Measurements from ENCODE around the gene ARNT2.

ARNT2 gene

DNA sequence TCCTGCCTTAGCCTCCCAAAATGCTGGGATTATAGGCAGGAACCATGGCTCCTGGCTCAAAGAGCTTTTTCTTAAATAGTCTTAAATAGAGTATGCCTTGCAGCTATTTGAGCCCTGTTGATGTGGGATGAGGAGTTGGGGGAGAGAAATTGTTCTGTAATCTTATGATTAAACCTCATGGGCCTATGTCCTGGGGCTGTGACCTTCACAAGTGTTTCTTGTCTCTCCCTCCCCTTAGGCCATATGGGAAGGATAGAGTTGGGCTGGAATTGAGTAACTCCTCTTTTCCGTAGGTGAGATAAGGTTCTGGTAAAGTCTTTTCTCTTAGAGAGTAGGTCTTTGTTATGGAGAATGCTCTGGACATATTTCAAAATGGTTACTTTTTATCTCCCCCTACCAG lies 114.3 kb downstream of the ARNT2 start:
- DNase-seq (ENCODE audit: low spot score), result no peak
- no peak overlapping the region for H4K91ac ChIP-seq (ENCODE audit: low read depth, low read length, poor library complexity)
- H3K14ac ChIP-seq (ENCODE audit: low read length), result no peak overlapping the region
- H3K4me1 ChIP-seq (ENCODE audit: control insufficient read depth in 2 of 2, insufficient read depth in 1 of 2, low read depth in 1 of 2, low read length in 2 of 2), result no peaks in the 10 kb centered on the region
- no CpG with 5 or more reads among the region's 1 CpG for WGBS, 2 donors (ENCODE audit: extremely low coverage in 2 of 2, insufficient read length in 2 of 2, insufficient replicate concordance in 1 of 2)
- no peak overlapping the region for H3K4me3 ChIP-seq (ENCODE audit: low read length in 2 of 2)
- no peak overlapping the region for H2AFZ ChIP-seq (ENCODE audit: low read length)
- peaks cover 0 to 15% of the 10 kb centered on the region in 2 donors for H3K9me3 ChIP-seq (replicated peaks in 1 of 2; ENCODE audit: control insufficient read depth in 2 of 2, insufficient read depth in 1 of 2, low read depth in 1 of 2, low read length in 2 of 2)
- no peak overlapping the region for H3K4ac ChIP-seq (ENCODE audit: low read length)
- H3K36me3 ChIP-seq (replicated peaks in 1 of 2; ENCODE audit: control insufficient read depth in 2 of 2, insufficient read depth in 2 of 2, low read length in 2 of 2), result peaks cover 5 to 84% of the 10 kb centered on the region in 2 donors
- H2BK5ac ChIP-seq (ENCODE audit: low read length), result no peak overlapping the region
- H2BK15ac ChIP-seq (ENCODE audit: low read length), result no peak overlapping the region
- no peak overlapping the region for H4K8ac ChIP-seq (ENCODE audit: low read depth, low read length)
- no peak overlapping the region for H3K18ac ChIP-seq (ENCODE audit: low read length)
- no peak overlapping the region for H3K23ac ChIP-seq (ENCODE audit: low read depth, low read length, poor library complexity)
- H3K27ac ChIP-seq (replicated peaks; ENCODE audit: low read length), result no peak overlapping the region
- H2AK5ac ChIP-seq (ENCODE audit: low read depth, low read length), result no peak overlapping the region
- H2BK12ac ChIP-seq (ENCODE audit: low read length), result no peak overlapping the region
- no peaks in the 10 kb centered on the region for H3K79me1 ChIP-seq (ENCODE audit: low read depth, low read length)
- H3K9ac ChIP-seq (ENCODE audit: low read depth, low read length, poor library complexity), result no peak overlapping the region
- no peak overlapping the region for H2BK120ac ChIP-seq (ENCODE audit: low read depth, low read length)
- H3K4me2 ChIP-seq (ENCODE audit: insufficient read depth, low read length, poor library complexity, severe bottlenecking), result no peak overlapping the region
- H3K27me3 ChIP-seq (ENCODE audit: control insufficient read depth in 3 of 3, insufficient read depth in 3 of 3, low read depth in 1 of 3, low read length in 3 of 3), result no peaks in the 10 kb centered on the region

DNA sequence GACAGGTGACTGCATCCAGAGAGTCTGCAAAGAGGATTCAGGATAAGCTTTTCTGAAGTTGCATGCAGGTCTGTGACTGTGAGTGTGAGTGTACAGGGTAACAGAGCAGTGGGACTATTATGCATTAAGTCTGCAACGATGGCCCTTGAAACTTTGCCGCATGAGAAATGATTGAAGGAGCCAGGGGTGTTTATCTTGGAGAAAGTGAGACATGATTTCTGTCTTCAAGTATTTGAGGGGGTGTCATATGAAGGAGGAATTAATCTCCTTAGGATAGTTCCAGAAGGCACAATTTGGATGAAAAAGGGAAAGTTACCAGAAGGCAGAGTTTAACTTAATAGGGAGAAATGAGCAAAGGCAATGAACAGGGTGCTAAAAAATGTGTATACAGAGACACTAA lies 119.6 kb downstream of the ARNT2 start:
- Histone ChIP-seq H2BK5ac (ENCODE audit: low read length) (no peak overlapping the region), H3K79me1 (ENCODE audit: low read depth, low read length) (no peaks in the 10 kb centered on the region), H3K4me2 (ENCODE audit: insufficient read depth, low read length, poor library complexity, severe bottlenecking) (no peak overlapping the region), H3K4me1 (ENCODE audit: control insufficient read depth in 2 of 2, insufficient read depth in 1 of 2, low read depth in 1 of 2, low read length in 2 of 2) (no peaks in the 10 kb centered on the region), H3K18ac (ENCODE audit: low read length) (no peak overlapping the region), H3K14ac (ENCODE audit: low read length) (no peak overlapping the region), H2AK5ac (ENCODE audit: low read depth, low read length) (no peak overlapping the region), H3K4me3 (ENCODE audit: low read length in 2 of 2) (no peak overlapping the region), H3K36me3 (replicated peaks in 1 of 2; ENCODE audit: control insufficient read depth in 2 of 2, insufficient read depth in 2 of 2, low read length in 2 of 2) (peaks cover 8 to 69% of the 10 kb centered on the region in 2 donors), H4K8ac (ENCODE audit: low read depth, low read length) (no peak overlapping the region), H3K27ac (replicated peaks; ENCODE audit: low read length) (no peak overlapping the region), H3K23ac (ENCODE audit: low read depth, low read length, poor library complexity) (no peak overlapping the region), H3K9me3 (replicated peaks in 1 of 2; ENCODE audit: control insufficient read depth in 2 of 2, insufficient read depth in 1 of 2, low read depth in 1 of 2, low read length in 2 of 2) (no peaks in the 10 kb centered on the region), H2BK15ac (ENCODE audit: low read length) (no peak overlapping the region), H2AFZ (ENCODE audit: low read length) (no peak overlapping the region), H2BK12ac (ENCODE audit: low read length) (no peak overlapping the region), H2BK120ac (ENCODE audit: low read depth, low read length) (no peak overlapping the region), H4K91ac (ENCODE audit: low read depth, low read length, poor library complexity) (no peak overlapping the region), H3K9ac (ENCODE audit: low read depth, low read length, poor library complexity) (no peak overlapping the region), H3K27me3 (ENCODE audit: control insufficient read depth in 3 of 3, insufficient read depth in 3 of 3, low read depth in 1 of 3, low read length in 3 of 3) (no peaks in the 10 kb centered on the region), H3K4ac (ENCODE audit: low read length) (no peak overlapping the region)
- no peak for DNase-seq (ENCODE audit: low spot score)
- WGBS, 2 donors (ENCODE audit: extremely low coverage in 2 of 2, insufficient read length in 2 of 2, insufficient replicate concordance in 1 of 2), result no CpG with 5 or more reads among the region's 2 CpGs

GRCh38 chr15:80525853-80526252 lies 121.7 kb downstream of the ARNT2 start:
- Histone ChIP-seq H3K4me1 (ENCODE audit: control insufficient read depth in 2 of 2, insufficient read depth in 1 of 2, low read depth in 1 of 2, low read length in 2 of 2) (no peaks in the 10 kb centered on the region), H3K9ac (ENCODE audit: low read depth, low read length, poor library complexity) (no peak overlapping the region), H3K14ac (ENCODE audit: low read length) (no peak overlapping the region), H3K18ac (ENCODE audit: low read length) (no peak overlapping the region), H2BK5ac (ENCODE audit: low read length) (no peak overlapping the region), H2AK5ac (ENCODE audit: low read depth, low read length) (no peak overlapping the region), H4K8ac (ENCODE audit: low read depth, low read length) (no peak overlapping the region), H3K27ac (replicated peaks; ENCODE audit: low read length) (no peak overlapping the region), H2AFZ (ENCODE audit: low read length) (no peak overlapping the region), H3K27me3 (ENCODE audit: control insufficient read depth in 3 of 3, insufficient read depth in 3 of 3, low read depth in 1 of 3, low read length in 3 of 3) (no peaks in the 10 kb centered on the region), H3K9me3 (replicated peaks in 1 of 2; ENCODE audit: control insufficient read depth in 2 of 2, insufficient read depth in 1 of 2, low read depth in 1 of 2, low read length in 2 of 2) (no peaks in the 10 kb centered on the region), H3K79me1 (ENCODE audit: low read depth, low read length) (no peaks in the 10 kb centered on the region), H3K4me3 (ENCODE audit: low read length in 2 of 2) (no peak overlapping the region), H2BK12ac (ENCODE audit: low read length) (no peak overlapping the region), H3K4ac (ENCODE audit: low read length) (no peak overlapping the region), H2BK120ac (ENCODE audit: low read depth, low read length) (no peak overlapping the region), H4K91ac (ENCODE audit: low read depth, low read length, poor library complexity) (no peak overlapping the region), H3K4me2 (ENCODE audit: insufficient read depth, low read length, poor library complexity, severe bottlenecking) (no peak overlapping the region), H3K23ac (ENCODE audit: low read depth, low read length, poor library complexity) (no peak overlapping the region), H3K36me3 (replicated peaks in 1 of 2; ENCODE audit: control insufficient read depth in 2 of 2, insufficient read depth in 2 of 2, low read length in 2 of 2) (peaks cover 10 to 55% of the 10 kb centered on the region in 2 donors), H2BK15ac (ENCODE audit: low read length) (no peak overlapping the region)
- DNase-seq (ENCODE audit: low spot score), result no peak
- WGBS, 2 donors (ENCODE audit: extremely low coverage in 2 of 2, insufficient read length in 2 of 2, insufficient replicate concordance in 1 of 2), result no CpG with 5 or more reads among the region's 2 CpGs

- Histone ChIP-seq H3K9me3 (replicated peaks in 1 of 2; ENCODE audit: control insufficient read depth in 2 of 2, insufficient read depth in 1 of 2, low read depth in 1 of 2, low read length in 2 of 2) (no peaks in the 10 kb centered on the region), H3K14ac (ENCODE audit: low read length) (no peak overlapping the region), H3K4me3 (ENCODE audit: low read length in 2 of 2) (no peak overlapping the region), H4K8ac (ENCODE audit: low read depth, low read length) (no peak overlapping the region), H3K27me3 (ENCODE audit: control insufficient read depth in 3 of 3, insufficient read depth in 3 of 3, low read depth in 1 of 3, low read length in 3 of 3) (no peaks in the 10 kb centered on the region), H3K36me3 (replicated peaks in 1 of 2; ENCODE audit: control insufficient read depth in 2 of 2, insufficient read depth in 2 of 2, low read length in 2 of 2) (peaks cover 10 to 53% of the 10 kb centered on the region in 2 donors), H2AFZ (ENCODE audit: low read length) (no peak overlapping the region), H3K9ac (ENCODE audit: low read depth, low read length, poor library complexity) (no peak overlapping the region), H3K18ac (ENCODE audit: low read length) (no peak overlapping the region), H3K27ac (replicated peaks; ENCODE audit: low read length) (no peak overlapping the region), H2AK5ac (ENCODE audit: low read depth, low read length) (no peak overlapping the region), H2BK5ac (ENCODE audit: low read length) (peak overlapping the region; percentile 67), H2BK120ac (ENCODE audit: low read depth, low read length) (no peak overlapping the region), H3K23ac (ENCODE audit: low read depth, low read length, poor library complexity) (no peak overlapping the region), H3K79me1 (ENCODE audit: low read depth, low read length) (no peaks in the 10 kb centered on the region), H3K4me2 (ENCODE audit: insufficient read depth, low read length, poor library complexity, severe bottlenecking) (no peak overlapping the region), H3K4me1 (ENCODE audit: control insufficient read depth in 2 of 2, insufficient read depth in 1 of 2, low read depth in 1 of 2, low read length in 2 of 2) (no peaks in the 10 kb centered on the region), H2BK12ac (ENCODE audit: low read length) (no peak overlapping the region), H2BK15ac (ENCODE audit: low read length) (no peak overlapping the region), H4K91ac (ENCODE audit: low read depth, low read length, poor library complexity) (no peak overlapping the region), H3K4ac (ENCODE audit: low read length) (no peak overlapping the region)
- DNase-seq (ENCODE audit: low spot score), result no peak
- WGBS, 2 donors (ENCODE audit: extremely low coverage in 2 of 2, insufficient read length in 2 of 2, insufficient replicate concordance in 1 of 2), result no CpG with 5 or more reads among the region's 3 CpGs
These were observed 122.6 kb downstream of the ARNT2 start for GRCh38 chr15:80526556-80527340.

Data from neuronal stem cell (in vitro differentiated cells).